Renal cortex interstitium (tissue), 11 donors: Measurements from ENCODE around the gene RETN. TPM values are rescaled to one million over a fixed set of nuclear protein-coding genes. Genes with fewer than 3 reads are reported as not detected.

Experiments used
- DNase-seq, 11 donors: peaks; one replicate each; pipeline ENCODE4 v3.0.0-alpha.2; 2013; ENCODE audit warnings: low read depth in 9 of 11, low spot score in 4 of 11; ENCODE audit errors: extremely low read depth in 1 of 11
- polyA plus RNA-seq, 3 donors: library from polyadenylated mRNA; unstranded; fragments of 120-200 nt; gene quantifications; one replicate each; pipeline ENCODE4 v1.2.1, GENCODE V29; 2013; ENCODE audit not compliant: insufficient read length in 3 of 3

The RETN gene
- polyA plus RNA-seq, 3 donors, result 0.76 to 1.7 (median 1.4) TPM

DNA sequence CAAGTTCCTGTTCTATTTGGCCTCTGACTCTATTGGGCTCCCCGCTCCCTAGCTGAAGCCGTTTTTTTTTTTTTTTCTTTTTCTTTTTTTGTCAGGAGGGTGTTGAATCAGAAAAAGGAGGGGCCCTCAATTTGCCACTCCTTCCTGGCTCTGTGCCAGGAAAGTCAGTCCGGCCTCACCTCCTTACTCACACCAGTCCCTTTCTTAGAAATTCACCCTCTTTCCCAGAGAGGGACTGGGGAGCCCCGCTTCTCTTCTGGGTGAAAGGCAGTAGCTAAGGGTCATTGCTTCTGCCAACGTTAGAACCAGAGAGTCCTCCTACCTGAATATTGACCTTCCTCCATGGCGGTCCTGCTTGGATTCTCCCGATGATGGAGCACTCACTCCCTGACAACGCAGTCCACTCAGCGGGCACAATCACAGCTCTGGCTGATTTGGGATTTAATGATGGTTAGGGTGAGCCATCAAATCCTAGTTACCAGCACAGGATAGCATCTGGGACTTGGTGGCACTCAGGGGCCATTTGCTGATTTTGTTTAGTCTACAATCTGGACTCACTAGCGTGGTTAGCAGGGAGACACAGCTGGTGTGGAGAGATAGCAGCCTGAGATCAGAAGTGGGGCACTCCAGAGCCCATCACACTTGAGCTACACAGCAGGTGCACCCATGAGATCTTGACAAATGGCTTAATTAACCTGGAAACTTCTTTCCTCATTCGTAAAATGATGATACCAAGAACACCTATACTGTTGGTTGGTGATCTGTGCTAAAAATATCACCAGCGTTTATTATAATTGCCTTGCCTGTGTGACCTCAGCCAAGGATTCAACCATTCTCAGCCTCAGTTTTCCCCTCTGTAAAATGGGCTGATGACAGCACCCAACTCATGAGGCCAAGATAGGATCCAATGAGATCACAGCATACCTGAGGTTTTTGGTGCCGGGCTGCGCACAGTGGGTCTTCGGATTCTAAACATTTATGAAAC is 30.9 kb downstream of the RETN start:
- no peak for DNase-seq

DNA sequence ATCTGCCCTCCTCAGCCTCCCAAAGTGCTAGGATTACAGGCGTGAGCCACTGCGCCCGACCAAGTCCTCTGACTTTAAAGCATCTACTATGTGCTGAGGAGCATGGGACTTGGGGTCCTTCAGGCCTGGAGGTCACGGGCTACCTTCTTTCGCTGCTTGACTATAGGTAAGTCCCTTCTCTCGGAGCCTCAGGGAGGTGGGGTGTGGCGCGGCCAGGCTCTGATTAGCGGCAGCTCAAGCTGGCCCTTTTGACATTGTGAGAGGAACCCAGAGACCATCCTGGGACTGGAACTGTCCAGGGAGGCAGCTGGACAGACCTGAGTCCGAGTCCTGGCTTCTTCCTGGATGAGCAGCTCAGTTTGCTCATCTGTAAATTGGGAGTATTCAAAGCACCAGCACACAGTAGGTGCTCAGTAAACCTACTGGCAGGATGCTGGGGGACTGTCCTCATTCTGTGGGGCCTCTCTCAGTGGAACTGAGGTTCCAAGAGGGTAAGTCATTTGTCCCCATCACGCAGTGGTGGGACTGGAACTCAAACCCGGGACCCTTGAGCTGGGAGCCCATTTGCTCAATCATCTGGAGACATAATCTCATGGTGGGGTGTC is 32.3 kb downstream of the RETN start:
- no peak for DNase-seq

- no peak for DNase-seq
These were observed 33.0 kb downstream of the RETN start, which contains the start of gene FCER2 for GRCh38 chr19:7701654-7702457. FCER2 (minus strand) TSS chr19:7702131; CDS start chr19:7699760, 2,371 bp downstream.

DNA sequence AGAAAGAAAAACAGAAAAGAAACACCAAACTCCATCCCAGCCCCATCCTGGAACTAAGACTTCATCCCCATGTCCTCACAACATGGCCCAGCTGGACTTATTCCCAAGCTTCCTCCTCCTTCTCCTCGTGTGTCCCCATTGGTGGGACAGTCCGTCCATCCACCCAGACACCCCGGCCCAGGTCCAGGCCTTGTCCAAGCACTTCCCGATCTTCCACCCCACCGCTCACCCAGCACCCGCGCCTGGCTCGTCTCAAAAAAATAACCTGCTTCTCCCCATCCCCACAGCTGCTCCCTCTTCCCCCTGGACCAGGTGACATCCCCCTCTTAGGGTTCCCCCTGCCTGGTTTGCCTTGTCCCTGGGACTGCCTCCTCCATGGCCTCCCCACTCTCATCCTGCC is 34.5 kb downstream of the RETN start:
- no peak for DNase-seq

- no peak for DNase-seq
These were observed 35.6 kb downstream of the RETN start for GRCh38 chr19:7704280-7705060.

- DNase-seq, result no peak
These were observed 36.7 kb downstream of the RETN start for GRCh38 chr19:7705387-7706187.

DNA sequence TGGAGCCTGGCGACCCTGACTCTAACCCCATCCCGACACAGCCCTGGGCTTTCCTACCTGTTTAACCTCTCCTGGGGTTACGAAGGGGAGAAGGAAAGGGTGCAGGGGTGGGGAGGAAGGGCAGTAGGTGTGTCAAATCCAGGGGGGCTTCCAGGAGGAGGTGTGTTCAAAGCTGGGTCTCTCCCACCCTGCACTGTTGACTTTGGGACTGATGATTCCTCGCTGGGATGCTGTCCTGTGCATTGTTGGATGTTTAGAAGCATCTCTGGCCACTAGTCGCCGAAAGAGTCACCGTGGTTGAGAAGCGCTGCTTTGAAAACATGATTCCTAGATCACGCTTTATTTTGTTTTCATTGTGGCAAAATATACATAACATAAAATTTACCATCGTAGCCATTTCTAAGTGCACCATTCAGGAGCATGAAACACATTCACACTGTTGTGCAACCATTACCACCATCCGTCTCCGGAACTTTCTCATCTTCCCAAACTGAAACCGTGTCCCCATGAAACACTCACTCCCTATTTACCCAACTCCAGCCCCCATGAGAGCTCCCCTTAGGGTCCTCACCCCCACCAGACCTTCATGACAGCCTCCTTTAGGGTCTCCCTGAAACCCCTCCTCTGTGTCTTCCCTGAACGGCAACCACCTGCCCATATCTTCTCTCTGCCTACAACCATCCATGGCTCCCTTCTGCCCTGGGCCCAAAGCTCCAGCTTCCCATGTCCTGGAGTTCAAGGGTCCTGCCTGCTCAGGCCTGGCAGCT is 37.5 kb downstream of the RETN start:
- no peak for DNase-seq

GRCh38 chr19:7706955-7707456 is 38.2 kb downstream of the RETN start:
- DNase-seq, result no peak

GRCh38 chr19:7709932-7710460 is 41.1 kb downstream of the RETN start:
- DNase-seq, result no peak

- no peak for DNase-seq
These were observed 41.8 kb downstream of the RETN start for GRCh38 chr19:7710616-7711015.

- DNase-seq, result no peak
These were observed 46.8 kb downstream of the RETN start for GRCh38 chr19:7715671-7716070.

- DNase-seq, result no peak
These were observed 47.9 kb downstream of the RETN start for GRCh38 chr19:7716762-7717161.

DNA sequence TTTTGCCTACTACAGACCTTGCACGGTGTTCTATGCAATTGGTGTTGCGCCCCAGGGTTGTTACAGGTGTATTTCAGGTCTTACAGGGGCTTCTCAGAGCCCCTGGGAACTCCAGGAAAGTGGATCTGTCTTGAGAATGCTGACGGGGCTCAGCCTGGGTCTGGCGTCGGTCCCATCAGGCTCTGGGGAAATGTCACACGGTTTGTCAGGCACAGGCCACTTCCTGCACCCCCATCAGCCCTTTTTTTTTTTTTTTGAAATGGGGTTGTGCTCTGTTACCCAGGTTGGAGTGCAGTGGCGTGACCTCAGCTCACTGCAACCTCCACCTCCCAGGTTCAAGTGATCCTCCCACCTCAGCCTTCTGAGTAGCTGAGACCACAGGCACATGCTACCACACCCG is 49.8 kb downstream of the RETN start:
- DNase-seq, result no peak
